Right lobe of liver (tissue), 4 donors: ENCODE measurements around the gene IFT88.

ENCODE experiments used
- CTCF ChIP-seq, 4 donors: fragments of 200-600 bp in 3 of 4; fragments of 450-650 bp in 1 of 4; IDR thresholded peaks; one replicate each; pipeline versions ENCODE4 v1.5.1 to v1.8.0; 2016 to 2022; ENCODE audit warnings: antibody characterized with exemption in 4 of 4, mild to moderate bottlenecking in 2 of 4
- POLR2A ChIP-seq: fragments of 450-650 bp; IDR thresholded peaks from one replicate; pipeline ENCODE4 v1.6.1; 2017; ENCODE audit warnings: antibody characterized with exemption, mild to moderate bottlenecking
- donor health status: DM: no; HTN: no; CAD: no.
- donor health status: DM: no; HTN: no; CAD: no.
- donor health status: DM: no; HTN: yes; CAD: no.

DNA sequence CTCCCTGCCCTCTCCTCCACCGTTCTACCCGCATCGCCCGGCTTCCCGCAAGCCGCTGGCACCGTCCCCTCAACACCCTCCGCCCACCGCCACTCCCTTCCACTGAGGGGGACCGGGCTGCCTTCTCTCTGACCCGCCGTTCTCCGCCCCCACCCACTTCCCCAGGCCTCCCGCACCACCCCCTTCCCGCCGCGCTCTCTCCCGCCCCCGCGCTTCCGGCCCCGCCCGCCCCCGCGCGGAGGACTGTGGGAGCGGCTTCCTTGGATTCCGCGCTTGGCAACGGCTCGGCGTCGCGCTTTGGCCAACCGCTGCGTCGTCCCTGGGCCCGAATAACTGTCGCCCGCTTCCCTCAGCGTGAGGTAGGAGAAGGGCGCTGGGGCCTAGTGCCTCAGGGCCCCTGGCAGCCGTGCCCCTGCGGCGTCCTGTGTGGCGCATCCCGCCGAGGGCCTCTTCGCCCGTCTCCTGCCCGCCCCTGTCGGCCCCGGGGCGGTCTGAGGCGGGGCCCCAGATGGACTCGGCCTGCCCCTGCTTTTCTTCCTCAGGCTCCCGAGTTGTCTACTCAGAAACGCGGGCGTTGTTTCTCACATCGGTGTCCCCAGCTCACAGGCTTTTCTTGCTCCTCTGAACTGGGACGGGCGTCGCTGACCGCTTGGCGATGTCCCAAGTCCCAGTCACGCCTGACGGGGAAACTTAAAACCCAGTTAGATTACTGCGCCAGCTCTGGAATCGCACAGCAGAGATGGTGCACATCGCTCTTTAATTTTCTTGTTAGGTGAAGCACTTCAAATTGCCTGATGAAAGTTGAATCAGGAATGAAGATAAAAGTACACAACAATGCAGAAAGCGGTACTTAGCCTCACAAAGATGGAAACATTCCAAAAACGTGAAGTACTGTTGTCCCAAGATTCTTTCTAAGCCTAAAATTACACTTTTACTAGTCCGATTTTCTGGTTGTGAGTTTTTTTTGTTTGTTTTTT is at the start of gene IFT88:
- TF ChIP-seq POLR2A (peak; percentile 86), CTCF (IDR thresholded peaks at IDR 0.05) (no peak)
